Measurements from ENCODE around the gene ERCC6L. TPM values are rescaled to one million over a fixed set of nuclear protein-coding genes. Genes with fewer than 3 reads are reported as not detected.

Gene ERCC6L
- total and polyA plus RNA-seq, 10 of the 15 experiments (the other 5 are each of a cell fraction or from before 2014, with no cell fraction given): 4.7 to 13.1 (median 7.7) TPM

DNA sequence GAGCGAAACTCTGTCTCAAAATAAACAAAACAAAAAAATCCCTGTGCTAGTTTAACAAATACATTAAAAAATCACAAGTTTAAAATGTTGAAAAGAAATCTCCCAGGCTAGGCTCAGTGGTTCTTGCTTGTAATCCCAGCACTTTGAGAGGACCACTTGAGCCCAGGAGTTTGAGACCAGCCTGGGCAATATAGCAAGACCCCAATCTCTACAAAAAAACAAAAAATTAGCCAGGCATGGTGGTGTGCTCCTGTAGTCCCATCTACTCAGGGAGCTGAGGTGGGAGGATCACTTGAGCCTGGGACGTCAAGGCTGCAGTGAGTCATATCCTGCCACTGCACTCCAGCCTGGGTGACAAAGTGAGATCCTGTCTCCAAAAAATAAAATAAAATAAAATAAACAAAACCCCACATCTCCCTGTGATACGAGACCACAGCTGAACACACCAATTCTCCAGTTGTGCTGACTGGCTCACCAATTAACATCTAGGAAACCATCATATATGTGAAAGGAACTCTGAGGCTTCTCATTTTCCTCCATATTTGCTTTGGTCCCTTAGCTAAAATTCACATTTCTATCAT, 30.9 kb upstream of the ERCC6L start (continued):
- no peak for TF ChIP-seq CHD4 (IDR thresholded peaks at IDR 0.05)
- no peak for TF ChIP-seq SRF (IDR thresholded peaks at IDR 0.05; ENCODE audit: low read depth in 2 of 2, low read length in 2 of 2)
- TF ChIP-seq CBX3 (IDR thresholded peaks at IDR 0.05; ENCODE audit: borderline replicate concordance, low read depth): no peak
- TF ChIP-seq SIX5 (IDR thresholded peaks at IDR 0.05; ENCODE audit: low read depth, low read length, severe bottlenecking): no peak
- no peak for TF ChIP-seq BRCA1 (IDR thresholded peaks at IDR 0.05; ENCODE audit: low read depth, low read length)
- no peak for TF ChIP-seq BCL11A (IDR thresholded peaks at IDR 0.05; ENCODE audit: low read depth, low read length)
- TF ChIP-seq DPF2 (IDR thresholded peaks at IDR 0.05): no peak
- TF ChIP-seq, protein P1, sequence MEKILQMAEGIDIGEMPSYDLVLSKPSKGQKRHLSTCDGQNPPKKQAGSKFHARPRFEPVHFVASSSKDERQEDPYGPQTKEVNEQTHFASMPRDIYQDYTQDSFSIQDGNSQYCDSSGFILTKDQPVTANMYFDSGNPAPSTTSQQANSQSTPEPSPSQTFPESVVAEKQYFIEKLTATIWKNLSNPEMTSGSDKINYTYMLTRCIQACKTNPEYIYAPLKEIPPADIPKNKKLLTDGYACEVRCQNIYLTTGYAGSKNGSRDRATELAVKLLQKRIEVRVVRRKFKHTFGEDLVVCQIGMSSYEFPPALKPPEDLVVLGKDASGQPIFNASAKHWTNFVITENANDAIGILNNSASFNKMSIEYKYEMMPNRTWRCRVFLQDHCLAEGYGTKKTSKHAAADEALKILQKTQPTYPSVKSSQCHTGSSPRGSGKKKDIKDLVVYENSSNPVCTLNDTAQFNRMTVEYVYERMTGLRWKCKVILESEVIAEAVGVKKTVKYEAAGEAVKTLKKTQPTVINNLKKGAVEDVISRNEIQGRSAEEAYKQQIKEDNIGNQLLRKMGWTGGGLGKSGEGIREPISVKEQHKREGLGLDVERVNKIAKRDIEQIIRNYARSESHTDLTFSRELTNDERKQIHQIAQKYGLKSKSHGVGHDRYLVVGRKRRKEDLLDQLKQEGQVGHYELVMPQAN (conservative IDR thresholded peaks at IDR 0.05): no peak

DNA sequence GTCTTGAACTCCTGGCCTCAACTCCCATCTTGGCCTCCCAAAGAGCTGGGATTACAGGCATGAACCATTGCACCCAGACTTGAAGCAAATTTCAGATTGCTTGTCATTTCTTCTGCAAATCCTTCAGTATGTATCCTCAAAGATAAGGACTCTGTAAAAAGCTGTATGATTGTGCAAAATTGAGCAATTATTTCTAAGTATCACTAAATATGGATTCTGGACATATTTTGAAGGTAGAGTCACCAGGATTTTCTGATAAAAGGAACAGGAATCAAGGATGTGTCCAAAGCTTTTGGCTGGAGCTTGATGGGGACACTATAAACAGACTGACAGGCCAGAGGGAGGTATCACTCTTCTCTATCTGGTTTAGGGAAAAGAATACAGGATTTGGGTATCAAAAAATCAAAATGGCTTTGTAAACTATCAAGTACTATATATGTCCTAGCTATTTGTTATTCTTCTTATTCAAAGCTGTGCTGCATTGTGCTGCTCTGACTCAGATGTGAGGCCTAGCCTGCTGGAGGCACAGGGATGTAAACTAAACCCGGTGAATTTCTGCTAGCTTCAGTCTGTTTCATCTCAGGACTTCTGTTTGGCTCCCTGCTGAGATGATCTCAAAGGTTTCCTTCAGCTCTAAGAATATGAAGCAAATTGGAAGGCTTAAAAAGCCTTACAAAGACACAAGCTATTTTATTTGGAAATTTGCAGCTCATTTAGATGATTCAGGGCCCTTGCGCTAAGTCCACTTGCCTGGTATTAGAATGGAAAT, 30.0 kb upstream of the ERCC6L start:
- ATAC-seq (no peak), DNase-seq (ENCODE audit: low read depth, low spot score) (no peak), FAIRE-seq (no peak)
- peaks cover 10% of the 10 kb centered on the region for H3K79me2 ChIP-seq (ENCODE audit: control insufficient read depth, insufficient read depth, low read length)
- H3K36me3 ChIP-seq (ENCODE audit: control insufficient read depth in 2 of 2, insufficient read depth in 2 of 2, low read length in 1 of 2): peaks cover 21 to 51% of the 10 kb centered on the region in 2 experiments
- no TSS peak for BruUV-seq (replicated peaks)
- ChIA-PET RAD21 (ENCODE audit: unreplicated experiment) (interaction anchor here (1.6 kb wide), 1 partner anchor 23 kb away, joined by 4 read pairs; no protein-coding TSS in a partner anchor), SMC1A (ENCODE audit: uncharacterized antibody, unreplicated experiment) (interaction anchor here (1.3 to 1.4 kb wide), 3 partner anchors 8 to 24 kb away, joined by 3 to 4 read pairs (median 4); partner anchors contain the start of gene RPS4X), CTCF (interaction anchor here (1.7 to 3.2 kb wide), 3 partner anchors 8 to 24 kb away, joined by 3 to 19 read pairs (median 18); partner anchors contain the start of gene RPS4X), POLR2A (no interaction called here)
- in situ Hi-C loops (cut with MboI) (no loop called here), intact Hi-C loops (cut with micrococcal nuclease; ENCODE audit: unreplicated experiment) (no loop called here)
- no peak overlapping the region for H3K4me3 ChIP-seq
- peaks cover 3% of the 10 kb centered on the region; the same call in 1 of the 2 replicates for H4K20me1 ChIP-seq (ENCODE audit: control insufficient read depth, insufficient read depth)
- no peak overlapping the region for H3K9ac ChIP-seq (ENCODE audit: control insufficient read depth, insufficient read depth, low read length)
- no peak overlapping the region for H3K4me2 ChIP-seq (ENCODE audit: control insufficient read depth, insufficient read depth)
- WGBS (ENCODE audit: insufficient coverage, insufficient replicate concordance, low lambda C conversion rate, missing lambda C conversion rate): 73% methylated on average over 2 of the region's 2 CpGs
- H3K27me3 ChIP-seq (replicated peaks in 1 of 2; ENCODE audit: control insufficient read depth in 2 of 2, insufficient read depth in 2 of 2, low read length in 1 of 2): no peaks in the 10 kb centered on the region
- no peak overlapping the region for H2AFZ ChIP-seq (ENCODE audit: control insufficient read depth, low read depth, low read length)
- H3K9me3 ChIP-seq (replicated peaks; ENCODE audit: control insufficient read depth, insufficient read depth, low read length): no peaks in the 10 kb centered on the region
- TF ChIP-seq NFXL1 (IDR thresholded peaks at IDR 0.05; ENCODE audit: borderline replicate concordance) (no peak), SPI1 (IDR thresholded peaks at IDR 0.05; ENCODE audit: borderline replicate concordance, insufficient read depth, low read depth, low read length) (no peak)
- TF ChIP-seq, protein P2, sequence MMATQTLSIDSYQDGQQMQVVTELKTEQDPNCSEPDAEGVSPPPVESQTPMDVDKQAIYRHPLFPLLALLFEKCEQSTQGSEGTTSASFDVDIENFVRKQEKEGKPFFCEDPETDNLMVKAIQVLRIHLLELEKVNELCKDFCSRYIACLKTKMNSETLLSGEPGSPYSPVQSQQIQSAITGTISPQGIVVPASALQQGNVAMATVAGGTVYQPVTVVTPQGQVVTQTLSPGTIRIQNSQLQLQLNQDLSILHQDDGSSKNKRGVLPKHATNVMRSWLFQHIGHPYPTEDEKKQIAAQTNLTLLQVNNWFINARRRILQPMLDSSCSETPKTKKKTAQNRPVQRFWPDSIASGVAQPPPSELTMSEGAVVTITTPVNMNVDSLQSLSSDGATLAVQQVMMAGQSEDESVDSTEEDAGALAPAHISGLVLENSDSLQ (IDR thresholded peaks at IDR 0.05): no peak
- peaks cover 2% of the 10 kb centered on the region; the same call in 1 of the 2 replicates for H3K4me1 ChIP-seq (ENCODE audit: control insufficient read depth, insufficient read depth, low read length)
- H3K27ac ChIP-seq (ENCODE audit: control insufficient read depth, insufficient read depth): no peak overlapping the region
